ENCODE data around the gene KRTAP10-9. TPM values are rescaled to one million over a fixed set of nuclear protein-coding genes. Genes with fewer than 3 reads are reported as not detected.

Gene KRTAP10-9
- total and polyA plus RNA-seq, 2 of the 8 experiments (the other 6 are each of a cell fraction or from before 2014, with no cell fraction given): not detected

- Histone ChIP-seq H3K4ac (replicated peaks; ENCODE audit: insufficient read length, low read depth, low read length) (no peak overlapping the region), H2BK20ac (ENCODE audit: low read length) (no peak overlapping the region), H4K8ac (ENCODE audit: extremely low read depth, insufficient read depth, low read length) (no peak overlapping the region), H4K20me1 (replicated peaks in 1 of 2; ENCODE audit: control insufficient read depth in 1 of 2, insufficient read depth in 2 of 2, low read length in 2 of 2) (no peaks in the 10 kb centered on the region), H4K91ac (replicated peaks; ENCODE audit: insufficient read length, low read length) (no peak overlapping the region), H3K4me1 (replicated peaks in 1 of 4; ENCODE audit: control insufficient read depth in 3 of 4, insufficient read depth in 4 of 4, low read length in 3 of 4) (peaks cover 0 to 14% (median 4%) of the 10 kb centered on the region in 4 experiments; a peak in 3 of 7 replicates), H3K23ac (ENCODE audit: insufficient read length) (no peak overlapping the region), H2BK15ac (ENCODE audit: low read length) (no peak overlapping the region), H2BK12ac (ENCODE audit: low read depth, low read length) (no peak overlapping the region), H2BK120ac (replicated peaks; ENCODE audit: low read depth, low read length) (no peak overlapping the region), H3K36me3 (ENCODE audit: control insufficient read depth in 2 of 4, insufficient read depth in 4 of 4, low read length in 3 of 4) (no peaks in the 10 kb centered on the region), H3K9me3 (ENCODE audit: insufficient read depth in 2 of 2, low read depth in 1 of 2, low read length in 1 of 2) (peaks cover 3 to 8% of the 10 kb centered on the region in 2 experiments; a peak in 3 of 4 replicates), H3K23me2 (ENCODE audit: low read depth, low read length) (no peaks in the 10 kb centered on the region; the same call in 1 of the 2 replicates), H3K4me3 (ENCODE audit: extremely low read depth in 1 of 4, insufficient read depth in 2 of 4, low read depth in 3 of 4, low read length in 4 of 4) (no peak overlapping the region), H2BK5ac (ENCODE audit: low read depth, low read length) (no peak overlapping the region), H3K27me3 (replicated peaks in 1 of 4; ENCODE audit: control insufficient read depth in 3 of 4, extremely low read depth in 1 of 4, insufficient read depth in 3 of 4, low read length in 3 of 4) (no peaks in the 10 kb centered on the region), H3K9ac (replicated peaks in 1 of 4; ENCODE audit: extremely low read depth in 1 of 4, low read depth in 3 of 4, low read length in 3 of 4) (no peak overlapping the region), H3K79me2 (ENCODE audit: control insufficient read depth in 1 of 2, insufficient read depth in 2 of 2, low read length in 2 of 2) (no peaks in the 10 kb centered on the region), H3K79me1 (ENCODE audit: low read depth, low read length) (no peaks in the 10 kb centered on the region; the same call in 1 of the 2 replicates), H3K18ac (ENCODE audit: extremely low read depth, low read length) (no peak overlapping the region), H4K5ac (ENCODE audit: insufficient read length, low read depth, low read length) (no peak overlapping the region), H3K4me2 (ENCODE audit: insufficient read depth in 1 of 2, low read depth in 2 of 2, low read length in 2 of 2) (no peak overlapping the region), H3K14ac (ENCODE audit: insufficient read length) (no peak overlapping the region), H2AFZ (ENCODE audit: low read length) (no peak overlapping the region), H3K27ac (ENCODE audit: low read depth, low read length) (no peak overlapping the region), H3K56ac (replicated peaks; ENCODE audit: insufficient read length, low read depth, low read length) (no peak overlapping the region), H2AK5ac (ENCODE audit: low read depth, low read length) (no peak overlapping the region)
- DNase-seq (ENCODE audit: low read depth in 1 of 2, low spot score in 2 of 2) (no peak), FAIRE-seq (no peak)
- POLR2A ChIA-PET (ENCODE audit: partially characterized antibody): no interaction called here
- CTCF ChIA-PET (ENCODE audit: partially characterized antibody): no interaction called here
- 75% methylated on average over 14 of the region's 14 CpGs; no CpG with 5 or more reads in 1 of the 2 experiments for WGBS, 2 experiments (ENCODE audit: extremely low coverage in 1 of 2, insufficient coverage in 1 of 2, insufficient read length in 1 of 2, insufficient replicate concordance in 2 of 2, low coverage in 1 of 2, low lambda C conversion rate in 2 of 2, missing lambda C conversion rate in 1 of 2)
- TF ChIP-seq YY1 (IDR thresholded peaks at IDR 0.05; ENCODE audit: low read depth, low read length) (no peak), JUND (IDR thresholded peaks at IDR 0.05; ENCODE audit: low read length) (no peak), CTCF (IDR thresholded peaks at IDR 0.05; ENCODE audit: control extremely low read depth in 1 of 3, insufficient read depth in 1 of 3, low read depth in 1 of 3, low read length in 3 of 3) (no peak), BACH1 (IDR thresholded peaks at IDR 0.05; ENCODE audit: low read length) (no peak), MAX (IDR thresholded peaks at IDR 0.05) (no peak), EP300 (IDR thresholded peaks at IDR 0.05; ENCODE audit: borderline replicate concordance in 1 of 2, low read depth in 2 of 2, low read length in 2 of 2) (no peak), KDM1A (IDR thresholded peaks at IDR 0.05; ENCODE audit: borderline replicate concordance, low read length) (no peak), RAD21 (IDR thresholded peaks at IDR 0.05 in 1 of 2, conservative IDR thresholded peaks at IDR 0.05 in 1 of 2; ENCODE audit: low read depth in 2 of 2, low read length in 2 of 2) (no peak), POLR2AphosphoS5 (IDR thresholded peaks at IDR 0.05; ENCODE audit: low read depth, low read length) (no peak), CEBPB (IDR thresholded peaks at IDR 0.05; ENCODE audit: low read depth, low read length) (no peak), SRF (IDR thresholded peaks at IDR 0.05; ENCODE audit: low read depth, low read length) (no peak)
These were observed 16.9 kb downstream of the KRTAP10-9 start for GRCh38 chr21:44643741-44644310.

Measured in H1 (cell line).